DOHH2 (cell line): ENCODE data around the gene TCEAL8.

Experiments used
- EZH2phosphoT487 ChIP-seq: fragments of 200-600 bp; sonication (generic); IDR thresholded peaks from 2 replicates; pipeline ENCODE4 v1.6.1; 2017; ENCODE audit warnings: borderline replicate concordance, mild to moderate bottlenecking, antibody characterized with exemption, low read length, moderate library complexity, mixed read lengths
- TF ChIP-seq, protein P1 (sequence below): fragments of 200-600 bp; sonication (generic); IDR thresholded peaks from one replicate; pipeline ENCODE4 v1.5.1; 2014; ENCODE audit warnings: antibody characterized with exemption, mild to moderate bottlenecking, low read depth, low read length; ENCODE audit not compliant: poor library complexity, severe bottlenecking

DNA sequence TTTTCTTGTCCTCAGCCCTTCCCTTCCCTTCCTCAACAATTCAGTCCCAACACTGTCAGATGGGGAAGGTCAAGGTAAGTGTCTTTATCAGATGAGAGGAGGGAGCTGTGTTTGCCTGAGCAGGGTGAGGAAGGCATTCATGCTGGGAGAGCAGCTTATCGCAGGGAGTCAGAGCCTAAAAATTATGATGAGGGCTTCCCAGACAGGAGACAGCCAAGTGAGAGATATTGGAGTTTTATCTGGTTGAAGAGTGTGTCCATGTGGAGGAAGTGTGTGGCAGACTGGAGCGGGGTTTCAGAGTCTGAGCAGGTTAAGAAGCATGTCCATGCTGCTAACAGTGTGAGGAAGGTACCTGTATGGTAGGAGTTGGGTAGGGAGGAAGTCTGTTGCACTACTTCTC is 21.7 kb downstream of the TCEAL8 start:
- TF ChIP-seq, protein P1, sequence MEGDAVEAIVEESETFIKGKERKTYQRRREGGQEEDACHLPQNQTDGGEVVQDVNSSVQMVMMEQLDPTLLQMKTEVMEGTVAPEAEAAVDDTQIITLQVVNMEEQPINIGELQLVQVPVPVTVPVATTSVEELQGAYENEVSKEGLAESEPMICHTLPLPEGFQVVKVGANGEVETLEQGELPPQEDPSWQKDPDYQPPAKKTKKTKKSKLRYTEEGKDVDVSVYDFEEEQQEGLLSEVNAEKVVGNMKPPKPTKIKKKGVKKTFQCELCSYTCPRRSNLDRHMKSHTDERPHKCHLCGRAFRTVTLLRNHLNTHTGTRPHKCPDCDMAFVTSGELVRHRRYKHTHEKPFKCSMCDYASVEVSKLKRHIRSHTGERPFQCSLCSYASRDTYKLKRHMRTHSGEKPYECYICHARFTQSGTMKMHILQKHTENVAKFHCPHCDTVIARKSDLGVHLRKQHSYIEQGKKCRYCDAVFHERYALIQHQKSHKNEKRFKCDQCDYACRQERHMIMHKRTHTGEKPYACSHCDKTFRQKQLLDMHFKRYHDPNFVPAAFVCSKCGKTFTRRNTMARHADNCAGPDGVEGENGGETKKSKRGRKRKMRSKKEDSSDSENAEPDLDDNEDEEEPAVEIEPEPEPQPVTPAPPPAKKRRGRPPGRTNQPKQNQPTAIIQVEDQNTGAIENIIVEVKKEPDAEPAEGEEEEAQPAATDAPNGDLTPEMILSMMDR, result no peak
- TF ChIP-seq EZH2phosphoT487, result no peak
